Measurements from ENCODE around the gene STRADA.

STRADA gene

DNA sequence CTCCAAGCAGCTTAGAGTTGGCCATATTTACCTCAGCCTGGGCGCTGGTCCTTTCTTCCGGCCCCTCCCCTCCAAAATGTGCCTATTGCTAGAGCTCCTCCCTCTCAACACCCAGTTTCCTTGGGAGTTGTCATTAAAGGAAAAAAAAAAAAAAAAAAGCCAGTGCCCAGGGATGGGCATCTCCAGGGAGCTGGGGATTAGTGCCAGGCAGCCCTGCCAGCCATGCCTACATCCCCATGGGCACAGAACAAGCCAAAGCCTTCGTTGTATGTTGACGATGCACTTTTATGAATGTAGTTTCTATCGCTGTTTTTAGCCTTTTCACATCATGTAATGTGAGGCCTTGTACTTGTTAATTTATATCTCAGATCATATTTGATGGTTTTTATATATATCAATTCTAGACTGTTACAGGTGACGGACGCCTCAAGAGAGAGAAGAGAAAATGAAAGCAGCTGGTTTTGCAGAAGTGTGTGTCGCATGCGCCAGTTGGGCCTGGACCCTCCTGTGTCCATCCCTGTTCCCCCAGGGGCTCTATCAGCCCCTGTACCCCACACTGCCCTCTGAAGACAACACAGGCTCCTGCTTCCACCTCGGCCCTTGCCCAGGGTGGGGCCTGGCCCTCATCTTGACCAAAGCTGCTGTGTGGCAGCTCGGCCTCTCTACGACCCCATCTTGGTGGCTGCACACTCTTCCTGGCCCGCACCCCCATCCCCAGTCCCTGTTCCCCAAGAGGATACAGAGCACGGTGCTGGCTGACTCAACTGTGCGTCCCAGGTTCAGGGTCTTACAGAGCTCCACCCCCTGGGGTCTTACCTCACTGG, 46.4 kb downstream of the STRADA start:
- in situ Hi-C loops (cut with MboI; ENCODE audit: low pct_unique_long_range_greater_than_20kb, low sequenced_read_pairs, unreplicated experiment), result no loop called here
- peak; percentile 53 for DNase-seq (ENCODE audit: low spot score)
- TF ChIP-seq, protein P1, sequence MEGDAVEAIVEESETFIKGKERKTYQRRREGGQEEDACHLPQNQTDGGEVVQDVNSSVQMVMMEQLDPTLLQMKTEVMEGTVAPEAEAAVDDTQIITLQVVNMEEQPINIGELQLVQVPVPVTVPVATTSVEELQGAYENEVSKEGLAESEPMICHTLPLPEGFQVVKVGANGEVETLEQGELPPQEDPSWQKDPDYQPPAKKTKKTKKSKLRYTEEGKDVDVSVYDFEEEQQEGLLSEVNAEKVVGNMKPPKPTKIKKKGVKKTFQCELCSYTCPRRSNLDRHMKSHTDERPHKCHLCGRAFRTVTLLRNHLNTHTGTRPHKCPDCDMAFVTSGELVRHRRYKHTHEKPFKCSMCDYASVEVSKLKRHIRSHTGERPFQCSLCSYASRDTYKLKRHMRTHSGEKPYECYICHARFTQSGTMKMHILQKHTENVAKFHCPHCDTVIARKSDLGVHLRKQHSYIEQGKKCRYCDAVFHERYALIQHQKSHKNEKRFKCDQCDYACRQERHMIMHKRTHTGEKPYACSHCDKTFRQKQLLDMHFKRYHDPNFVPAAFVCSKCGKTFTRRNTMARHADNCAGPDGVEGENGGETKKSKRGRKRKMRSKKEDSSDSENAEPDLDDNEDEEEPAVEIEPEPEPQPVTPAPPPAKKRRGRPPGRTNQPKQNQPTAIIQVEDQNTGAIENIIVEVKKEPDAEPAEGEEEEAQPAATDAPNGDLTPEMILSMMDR (IDR thresholded peaks at IDR 0.05; ENCODE audit: extremely low read depth, insufficient read depth, missing control alignments), result no peak

DNA sequence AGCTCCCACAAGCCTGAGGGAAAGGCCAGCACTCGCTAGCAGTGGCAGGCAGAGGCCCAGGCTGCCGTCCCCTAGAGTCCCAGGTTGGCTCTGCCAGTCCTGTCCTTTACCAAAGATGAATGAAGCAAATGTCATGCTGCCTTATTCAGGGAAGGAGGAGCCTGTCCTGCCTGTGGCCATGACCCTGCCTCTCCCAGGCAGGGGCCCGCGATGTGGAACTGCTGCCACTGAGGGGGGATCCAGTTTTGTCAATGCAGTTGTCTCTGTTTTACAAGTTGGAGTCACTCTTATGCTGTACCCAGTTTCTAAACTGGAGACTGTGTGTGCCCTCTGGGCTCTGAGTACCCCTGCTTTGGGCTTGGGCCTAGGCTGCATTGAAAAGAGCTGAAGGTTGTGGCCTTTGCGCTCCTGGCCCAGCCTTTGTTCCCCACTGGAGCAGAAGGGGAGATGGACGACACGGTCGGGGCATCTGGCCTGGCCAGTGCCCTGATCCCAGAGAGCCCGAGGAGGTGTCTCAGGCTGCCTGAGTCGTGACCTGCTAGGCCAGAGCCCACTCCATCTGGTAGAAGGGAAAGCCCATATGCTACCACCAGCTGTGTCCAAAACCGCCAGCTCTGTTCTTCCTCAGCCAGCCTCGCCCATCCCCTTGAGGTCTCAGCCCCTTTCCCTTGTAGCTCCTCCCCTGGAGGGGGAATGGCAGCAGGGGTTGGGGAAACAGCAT, 47.2 kb downstream of the STRADA start:
- in situ Hi-C loops (cut with MboI; ENCODE audit: low pct_unique_long_range_greater_than_20kb, low sequenced_read_pairs, unreplicated experiment), result no loop called here
- peak; percentile 36 for DNase-seq (ENCODE audit: low spot score)
- TF ChIP-seq, protein P1 (IDR thresholded peaks at IDR 0.05; ENCODE audit: extremely low read depth, insufficient read depth, missing control alignments), result no peak

- in situ Hi-C loops (cut with MboI; ENCODE audit: low pct_unique_long_range_greater_than_20kb, low sequenced_read_pairs, unreplicated experiment), result no loop called here
- no peak for DNase-seq (ENCODE audit: low spot score)
- TF ChIP-seq, protein P1 (IDR thresholded peaks at IDR 0.05; ENCODE audit: extremely low read depth, insufficient read depth, missing control alignments), result no peak
Measured at GRCh38 chr17:63693411-63694113, 48.0 kb downstream of the STRADA start.

GRCh38 chr17:63692195-63692816, 49.3 kb downstream of the STRADA start:
- in situ Hi-C loops (cut with MboI; ENCODE audit: low pct_unique_long_range_greater_than_20kb, low sequenced_read_pairs, unreplicated experiment), result no loop called here
- TF ChIP-seq, protein P1 (IDR thresholded peaks at IDR 0.05; ENCODE audit: extremely low read depth, insufficient read depth, missing control alignments), result no peak
- no peak for DNase-seq (ENCODE audit: low spot score)

DNA sequence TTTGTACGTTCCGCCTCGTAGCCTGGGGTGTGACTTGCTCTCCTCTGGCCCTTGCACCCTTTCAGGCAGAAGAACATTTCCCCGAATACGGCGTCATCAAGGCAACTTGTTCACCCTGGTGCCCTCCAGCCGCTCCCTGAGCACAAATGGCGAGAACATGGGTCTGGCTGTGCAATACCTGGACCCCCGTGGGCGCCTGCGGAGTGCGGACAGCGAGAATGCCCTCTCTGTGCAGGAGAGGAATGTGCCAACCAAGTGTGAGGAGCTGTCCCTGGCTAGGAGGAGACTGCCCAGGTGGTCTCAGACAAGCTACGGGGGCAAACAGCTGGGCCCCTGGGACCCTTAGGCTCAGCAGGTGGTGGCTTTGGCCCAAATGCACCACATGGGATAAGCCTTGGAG, 52.1 kb downstream of the STRADA start:
- DNase-seq (ENCODE audit: low spot score), result no peak
- in situ Hi-C loops (cut with MboI; ENCODE audit: low pct_unique_long_range_greater_than_20kb, low sequenced_read_pairs, unreplicated experiment), result no loop called here
- TF ChIP-seq, protein P1 (IDR thresholded peaks at IDR 0.05; ENCODE audit: extremely low read depth, insufficient read depth, missing control alignments), result no peak

DNA sequence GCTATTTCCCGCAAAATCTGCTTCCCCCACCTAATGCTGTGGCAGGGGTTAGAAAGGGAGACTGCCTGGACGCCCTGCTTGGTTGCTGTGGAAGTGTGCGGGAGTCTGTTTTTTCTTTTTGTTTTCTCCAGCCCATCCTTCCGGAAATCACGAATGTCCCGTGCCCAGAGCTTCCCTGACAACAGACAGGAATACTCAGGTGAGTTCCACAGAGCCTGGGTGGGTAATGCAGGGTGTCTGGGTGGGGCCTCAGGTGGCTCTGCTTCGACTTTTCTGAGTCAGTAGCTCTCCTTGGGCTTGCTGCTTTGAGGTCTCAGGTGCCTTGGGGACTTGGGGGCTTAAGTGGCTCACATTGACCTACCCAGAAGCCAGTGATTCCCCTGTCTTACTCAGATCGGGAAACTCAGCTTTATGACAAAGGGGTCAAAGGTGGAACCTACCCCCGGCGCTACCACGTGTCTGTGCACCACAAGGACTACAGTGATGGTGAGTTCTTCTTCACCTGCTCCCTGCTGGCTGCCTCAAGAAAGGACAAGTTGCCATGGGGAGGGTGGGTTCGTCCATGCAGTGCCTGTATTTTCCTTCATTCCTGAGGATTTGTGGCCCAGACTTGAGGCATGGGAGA, 53.1 kb downstream of the STRADA start:
- in situ Hi-C loops (cut with MboI; ENCODE audit: low pct_unique_long_range_greater_than_20kb, low sequenced_read_pairs, unreplicated experiment), result no loop called here
- TF ChIP-seq, protein P1 (IDR thresholded peaks at IDR 0.05; ENCODE audit: extremely low read depth, insufficient read depth, missing control alignments), result peak; percentile 11
- DNase-seq (ENCODE audit: low spot score), result peak; percentile 54
